HepG2 (cell line): ENCODE data around the gene GOSR1. TPM values are rescaled to one million over a fixed set of nuclear protein-coding genes. Genes with fewer than 3 reads are reported as not detected.
A peak's percentile ranks its signal among the peaks of the same experiment; 100 is the strongest.
"Not testable (repeated sequence)": the region's sequence is repeated elsewhere in the genome, so short reads cannot be mapped to it uniquely, and the experiment has no call there.

Experiments
- ATAC-seq: fragments of 200-7000 bp; cut with Tn5 transposase; 3 replicates; pipeline ENCODE4 v1.9.1; 2020; ENCODE audit warnings: mild to moderate bottlenecking, moderate library complexity
- BruUV-seq: library from RNA; stranded (reverse); fragments of 400-500 nt; replicated peaks from 2 replicates; lab custom pipeline; 2021; lab: Mats Ljungman, UMichigan
- CTCF ChIA-PET: fragments of 300-600 bp; formaldehyde crosslinking; extraction: SDS; loops from one replicate; lab custom pipeline; 2021; ENCODE audit warnings: low total read pairs, inconsistent platforms, low intra/inter-chr PET ratio; lab: Yijun Ruan, JAX
- POLR2A ChIA-PET: fragments of 350-600 bp; sonication (Branson Sonifier 250); formaldehyde crosslinking; loops from one replicate; lab custom pipeline; 2020; ENCODE audit warnings: antibody characterized with exemption, inconsistent platforms; lab: Yijun Ruan, JAX
- DNase-seq: peaks from one replicate; pipeline ENCODE4 v3.0.0-alpha.2; 2015; ENCODE audit warnings: low spot score
- FAIRE-seq: peaks from 3 replicates; lab custom pipeline; 2011; peaks lifted over from hg19 to GRCh38; lab: Jason Lieb, UNC
- H2AFZ ChIP-seq: one replicate; pipeline ENCODE4 v1.6.1; 2011; ENCODE audit warnings: low read length, inconsistent platforms
- H3K27ac ChIP-seq: fragments of 300-600 bp; 3 replicates; pipeline ENCODE4 v1.8.0; 2011; ENCODE audit warnings: mixed run types, mild to moderate bottlenecking, mixed read lengths, low read length, inconsistent platforms; ENCODE audit not compliant: insufficient read depth; ENCODE audit errors: extremely low read length
- H3K27me3 ChIP-seq, 2 experiments: fragments of 200-600 bp in 1 of 2; 2 replicates in 1 of 2; 3 replicates in 1 of 2; pipeline versions ENCODE4 v1.6.0 to v1.8.0; 2011; ENCODE audit warnings: low read length in 2 of 2, mild to moderate bottlenecking in 2 of 2, moderate library complexity in 2 of 2, inconsistent platforms in 1 of 2; ENCODE audit not compliant: insufficient read depth in 2 of 2, control insufficient read depth in 1 of 2
- H3K36me3 ChIP-seq, 2 experiments: fragments of 200-600 bp in 1 of 2; replicated peaks in 1 of 2; 2 replicates in 1 of 2; 3 replicates in 1 of 2; pipeline versions ENCODE4 v1.5.1 to v1.8.0; 2011; ENCODE audit warnings: low read length in 2 of 2, inconsistent platforms in 1 of 2; ENCODE audit not compliant: insufficient read depth in 2 of 2, control insufficient read depth in 1 of 2
- H3K4me1 ChIP-seq: 2 replicates; pipeline ENCODE4 v1.5.1; 2012; ENCODE audit warnings: low read length, inconsistent platforms; ENCODE audit not compliant: insufficient read depth
- H3K4me2 ChIP-seq: 2 replicates; pipeline ENCODE4 v1.6.0; 2011; ENCODE audit warnings: low read depth, low read length, inconsistent platforms
- H3K4me3 ChIP-seq, 3 experiments: fragments of 200-600 bp in 1 of 3; sonication (generic), shearing (Covaris generic) in 1 of 3; replicated peaks in 1 of 3; 2 replicates each; pipeline ENCODE4 v1.5.1; 2011 to 2016; ENCODE audit warnings: low read length in 3 of 3, inconsistent platforms in 2 of 3, low read depth in 2 of 3, mild to moderate bottlenecking in 2 of 3, control low read depth in 1 of 3, mixed read lengths in 1 of 3; ENCODE audit not compliant: insufficient read depth in 1 of 3
- H3K79me2 ChIP-seq: one replicate; pipeline ENCODE4 v1.6.1; 2011; ENCODE audit warnings: low read length, inconsistent platforms; ENCODE audit not compliant: insufficient read depth
- H3K9ac ChIP-seq: 2 replicates; pipeline ENCODE4 v1.6.0; 2011; ENCODE audit warnings: mild to moderate bottlenecking, low read depth, low read length, inconsistent platforms; ENCODE audit not compliant: insufficient read depth
- H3K9me3 ChIP-seq: 2 replicates; pipeline ENCODE4 v1.5.1; 2012; ENCODE audit warnings: mild to moderate bottlenecking, low read length
- H4K20me1 ChIP-seq: 2 replicates; pipeline ENCODE4 v1.6.0; 2011; ENCODE audit warnings: inconsistent platforms, mild to moderate bottlenecking, low read length, moderate library complexity; ENCODE audit not compliant: insufficient read depth
- MAF1 ChIP-seq: sonication (generic); formaldehyde crosslinking; IDR thresholded peaks from 2 replicates; pipeline ENCODE4 v1.5.0; 2020; ENCODE audit warnings: missing genetic modification reagents, borderline replicate concordance
- MAFF ChIP-seq: IDR thresholded peaks from 2 replicates; pipeline ENCODE4 v1.6.1; 2011; ENCODE audit warnings: low read depth, low read length, improper control_type of control experiment
- MAFK ChIP-seq, 2 experiments: IDR thresholded peaks in 1 of 2; conservative IDR thresholded peaks in 1 of 2; 2 replicates each; pipeline ENCODE4 v1.6.1; 2011; ENCODE audit warnings: improper control_type of control experiment in 2 of 2, low read length in 2 of 2
- ZBTB38 ChIP-seq: sonication (generic); formaldehyde crosslinking; IDR thresholded peaks from 2 replicates; pipeline ENCODE4 v1.5.1; 2020; ENCODE audit warnings: mild to moderate bottlenecking, missing genetic modification reagents
- ZNF672 ChIP-seq: sonication (generic); formaldehyde crosslinking; IDR thresholded peaks from 2 replicates; pipeline ENCODE4 v1.8.1; 2022; ENCODE audit warnings: missing genetic modification reagents
- WGBS: methylation state at CpG from one replicate; pipeline ENCODE4 v1.1.6; 2017; ENCODE audit warnings: low lambda C conversion rate; 5-methylcytosine and 5-hydroxymethylcytosine counted together
- in situ Hi-C: cut with HindIII; loops from 2 replicates; pipeline ENCODE4 v1.10.0; 2017; ENCODE audit warnings: low pct_unique_long_range_greater_than_20kb; ENCODE audit not compliant: extremely low pct_ligation_motif_present
- intact Hi-C: fragments of 100-400 bp; cut with micrococcal nuclease; formaldehyde crosslinking; loops from one replicate; pipeline ENCODE4 v1.10.0; 2022; ENCODE audit not compliant: unreplicated experiment
- polyA plus RNA-seq, 8 experiments: library from polyadenylated mRNA; depleted of rRNA in 3 of 8; stranded (reverse) in 7 of 8; unstranded in 1 of 8; fragments of >200 nt; fragmentation: Illumina TruSeq in 4 of 8; extraction: Trizol in 4 of 8; gene quantifications; 2 replicates each; pipeline versions ENCODE4 v1.2.1 to v1.2.3, GENCODE V29; 2011 to 2016; ENCODE audit warnings: low read depth in 4 of 8, missing spikeins in 1 of 8, mixed read lengths in 1 of 8; ENCODE audit not compliant: insufficient read depth in 1 of 8
- total RNA-seq, 5 experiments: library from RNA; depleted of rRNA; stranded (reverse); fragments of >200 nt; fragmentation: Illumina TruSeq; extraction: Trizol; gene quantifications; 2 replicates each; pipeline ENCODE4 v1.2.3, GENCODE V29; 2016; ENCODE audit warnings: low read depth in 1 of 5
- TF ChIP-seq, protein P1 (sequence below): sonication (generic); formaldehyde crosslinking; IDR thresholded peaks from 2 replicates; pipeline ENCODE4 v1.8.1; 2023; ENCODE audit warnings: missing genetic modification reagents, inconsistent platforms, borderline replicate concordance
- TF ChIP-seq, protein P2 (sequence below): sonication (generic); formaldehyde crosslinking; IDR thresholded peaks from 2 replicates; pipeline ENCODE4 v1.8.0; 2022; ENCODE audit warnings: mild to moderate bottlenecking, missing genetic modification reagents, borderline replicate concordance
- TF ChIP-seq, protein P3 (sequence below): sonication (generic); formaldehyde crosslinking; IDR thresholded peaks from 2 replicates; pipeline ENCODE4 v1.8.0; 2022; ENCODE audit warnings: mild to moderate bottlenecking, missing genetic modification reagents
- TF ChIP-seq, protein P4 (sequence below): sonication (generic); formaldehyde crosslinking; IDR thresholded peaks from 2 replicates; pipeline ENCODE4 v1.5.0; 2020; ENCODE audit warnings: missing genetic modification reagents

The GOSR1 gene
- total and polyA plus RNA-seq, 2 of the 13 experiments (the other 11 are each of a cell fraction or from before 2014, with no cell fraction given), result 15.8 to 37.0 TPM

DNA sequence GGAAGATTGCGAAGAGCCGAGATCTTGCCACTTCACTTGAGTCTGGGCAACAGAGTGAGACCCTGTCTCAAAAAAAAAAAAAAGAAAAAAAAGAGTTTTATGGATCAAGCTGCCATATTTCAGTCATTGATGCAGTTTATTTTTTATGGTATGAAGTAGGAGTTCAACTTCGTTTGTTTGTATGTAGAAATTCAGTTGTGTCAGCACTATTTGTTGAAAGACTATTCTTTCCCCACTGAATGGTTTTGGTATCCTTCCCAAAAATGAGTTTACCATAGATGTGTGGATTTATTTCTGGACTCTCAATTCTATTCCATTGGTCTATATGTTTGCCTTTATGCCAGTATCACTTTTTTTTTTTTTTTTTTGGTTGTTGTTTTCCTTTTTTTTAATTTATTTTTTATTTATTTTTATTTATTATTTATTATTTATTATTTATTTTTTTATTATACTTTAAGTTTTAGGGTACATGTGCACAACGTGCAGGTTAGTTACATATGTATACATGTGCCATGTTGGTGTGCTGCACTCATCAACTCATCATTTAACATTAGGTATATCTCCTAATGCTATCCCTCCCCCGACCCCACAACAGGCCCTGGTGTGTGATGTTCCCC is 18.3 kb upstream of the GOSR1 start:
- DNase-seq, H3K27me3 ChIP-seq, H3K9me3 ChIP-seq, H3K9ac ChIP-seq, H3K4me1 ChIP-seq, H3K4me2 ChIP-seq, POLR2A ChIA-PET, H3K27ac ChIP-seq, BruUV-seq, CTCF ChIA-PET: not testable (repeated sequence)
- TF ChIP-seq MAFK (conservative IDR thresholded peaks at IDR 0.05 in 1 of 2, IDR thresholded peaks at IDR 0.05 in 1 of 2; ENCODE audit: low read length in 2 of 2), result peak; percentile 87 to 94
- peak; percentile 93 for TF ChIP-seq MAFF
- TF ChIP-seq, all 625 proteins: peak for 2; not testable (repeated sequence) for 623
- in situ Hi-C loops, intact Hi-C loops, H3K4me3 ChIP-seq, ATAC-seq, FAIRE-seq, H4K20me1 ChIP-seq, H3K79me2 ChIP-seq, H2AFZ ChIP-seq: not testable (repeated sequence)
- WGBS, result 98% methylated on average over 5 of the region's 5 CpGs
- peaks cover 12 to 71% of the 10 kb centered on the region in 2 experiments; a peak in 4 of 5 replicates for H3K36me3 ChIP-seq

DNA sequence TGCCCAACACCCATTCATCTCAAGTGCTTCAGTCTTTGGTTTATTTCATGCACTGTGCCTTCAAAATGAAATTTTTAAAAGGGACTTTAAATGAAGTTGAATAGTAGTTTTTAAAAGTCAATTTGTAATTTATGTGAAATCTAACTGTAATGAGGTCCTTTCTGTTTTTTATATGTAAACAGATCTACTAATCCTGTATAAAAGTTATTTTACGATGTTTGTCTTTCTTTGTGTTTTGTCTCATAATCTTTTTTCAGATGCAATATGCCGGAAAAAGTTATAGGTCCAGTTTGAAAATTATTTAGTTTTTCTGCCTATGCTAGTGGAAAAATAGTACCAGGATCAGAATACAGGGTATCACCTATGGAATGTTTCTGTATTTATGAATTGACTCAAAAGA is 8.7 kb upstream of the GOSR1 start:
- no TSS peak for BruUV-seq
- Histone ChIP-seq H4K20me1 (no peaks in the 10 kb centered on the region), H3K9me3 (no peaks in the 10 kb centered on the region), H3K4me3 (no peak overlapping the region), H3K4me2 (no peak overlapping the region), H3K27me3 (no peaks in the 10 kb centered on the region), H2AFZ (no peak overlapping the region), H3K27ac (no peak overlapping the region), H3K4me1 (peaks cover 11% of the 10 kb centered on the region), H3K79me2 (no peaks in the 10 kb centered on the region), H3K36me3 (peaks cover 1 to 18% of the 10 kb centered on the region in 2 experiments; a peak in 2 of 5 replicates), H3K9ac (no peak overlapping the region)
- intact Hi-C loops, result no loop called here
- POLR2A ChIA-PET, result interaction anchor here (4.7 kb wide), 1 partner anchor 8 kb away, joined by 17 read pairs; the partner anchor contains the start of gene GOSR1
- no peak for DNase-seq
- no peak for ATAC-seq
- 98% methylated on average over 2 of the region's 2 CpGs for WGBS
- in situ Hi-C loops, result no loop called here
- CTCF ChIA-PET, result no interaction called here
- no peak for FAIRE-seq
- TF ChIP-seq ZBTB38 (CRISPR knock-in tag), result no peak
- TF ChIP-seq, protein P1, sequence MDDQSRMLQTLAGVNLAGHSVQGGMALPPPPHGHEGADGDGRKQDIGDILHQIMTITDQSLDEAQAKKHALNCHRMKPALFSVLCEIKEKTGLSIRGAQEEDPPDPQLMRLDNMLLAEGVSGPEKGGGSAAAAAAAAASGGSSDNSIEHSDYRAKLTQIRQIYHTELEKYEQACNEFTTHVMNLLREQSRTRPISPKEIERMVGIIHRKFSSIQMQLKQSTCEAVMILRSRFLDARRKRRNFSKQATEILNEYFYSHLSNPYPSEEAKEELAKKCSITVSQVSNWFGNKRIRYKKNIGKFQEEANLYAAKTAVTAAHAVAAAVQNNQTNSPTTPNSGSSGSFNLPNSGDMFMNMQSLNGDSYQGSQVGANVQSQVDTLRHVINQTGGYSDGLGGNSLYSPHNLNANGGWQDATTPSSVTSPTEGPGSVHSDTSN (CRISPR knock-in tag), result no peak
- TF ChIP-seq, protein P2, sequence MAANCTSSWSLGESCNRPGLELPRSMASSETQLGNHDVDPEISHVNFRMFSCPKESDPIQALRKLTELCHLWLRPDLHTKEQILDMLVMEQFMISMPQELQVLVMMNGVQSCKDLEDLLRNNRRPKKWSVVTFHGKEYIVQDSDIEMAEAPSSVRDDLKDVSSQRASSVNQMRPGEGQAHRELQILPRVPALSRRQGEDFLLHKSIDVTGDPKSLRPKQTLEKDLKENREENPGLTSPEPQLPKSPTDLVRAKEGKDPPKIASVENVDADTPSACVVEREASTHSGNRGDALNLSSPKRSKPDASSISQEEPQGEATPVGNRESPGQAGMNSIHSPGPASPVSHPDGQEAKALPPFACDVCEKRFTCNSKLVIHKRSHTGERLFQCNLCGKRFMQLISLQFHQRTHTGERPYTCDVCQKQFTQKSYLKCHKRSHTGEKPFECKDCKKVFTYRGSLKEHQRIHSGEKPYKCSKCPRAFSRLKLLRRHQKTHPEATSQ (CRISPR knock-in tag), result no peak
- no peak for TF ChIP-seq MAF1 (CRISPR knock-in tag)
- TF ChIP-seq, protein P3, sequence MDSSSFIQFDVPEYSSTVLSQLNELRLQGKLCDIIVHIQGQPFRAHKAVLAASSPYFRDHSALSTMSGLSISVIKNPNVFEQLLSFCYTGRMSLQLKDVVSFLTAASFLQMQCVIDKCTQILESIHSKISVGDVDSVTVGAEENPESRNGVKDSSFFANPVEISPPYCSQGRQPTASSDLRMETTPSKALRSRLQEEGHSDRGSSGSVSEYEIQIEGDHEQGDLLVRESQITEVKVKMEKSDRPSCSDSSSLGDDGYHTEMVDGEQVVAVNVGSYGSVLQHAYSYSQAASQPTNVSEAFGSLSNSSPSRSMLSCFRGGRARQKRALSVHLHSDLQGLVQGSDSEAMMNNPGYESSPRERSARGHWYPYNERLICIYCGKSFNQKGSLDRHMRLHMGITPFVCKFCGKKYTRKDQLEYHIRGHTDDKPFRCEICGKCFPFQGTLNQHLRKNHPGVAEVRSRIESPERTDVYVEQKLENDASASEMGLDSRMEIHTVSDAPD, result no peak
- TF ChIP-seq, protein P4, sequence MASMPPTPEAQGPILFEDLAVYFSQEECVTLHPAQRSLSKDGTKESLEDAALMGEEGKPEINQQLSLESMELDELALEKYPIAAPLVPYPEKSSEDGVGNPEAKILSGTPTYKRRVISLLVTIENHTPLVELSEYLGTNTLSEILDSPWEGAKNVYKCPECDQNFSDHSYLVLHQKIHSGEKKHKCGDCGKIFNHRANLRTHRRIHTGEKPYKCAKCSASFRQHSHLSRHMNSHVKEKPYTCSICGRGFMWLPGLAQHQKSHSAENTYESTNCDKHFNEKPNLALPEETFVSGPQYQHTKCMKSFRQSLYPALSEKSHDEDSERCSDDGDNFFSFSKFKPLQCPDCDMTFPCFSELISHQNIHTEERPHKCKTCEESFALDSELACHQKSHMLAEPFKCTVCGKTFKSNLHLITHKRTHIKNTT (CRISPR knock-in tag), result no peak
- TF ChIP-seq ZNF672, result no peak
